Measurements from ENCODE around the gene HNRNPA0.

- no peak for TF ChIP-seq POLR2AphosphoS5 (IDR thresholded peaks at IDR 0.05; ENCODE audit: low read depth, low read length)
- no peak for TF ChIP-seq PAX5 (IDR thresholded peaks at IDR 0.05; ENCODE audit: insufficient read depth, low read length, severe bottlenecking)
These were observed 7.4 kb upstream of the HNRNPA0 start for GRCh38 chr5:137761566-137761965.
